ENCODE measurements around the gene IGF2.

The IGF2 gene

GRCh38 chr11:2091786-2092463 is 47.3 kb downstream of the IGF2 start:
- no peak for DNase-seq (ENCODE audit: low spot score)

DNA sequence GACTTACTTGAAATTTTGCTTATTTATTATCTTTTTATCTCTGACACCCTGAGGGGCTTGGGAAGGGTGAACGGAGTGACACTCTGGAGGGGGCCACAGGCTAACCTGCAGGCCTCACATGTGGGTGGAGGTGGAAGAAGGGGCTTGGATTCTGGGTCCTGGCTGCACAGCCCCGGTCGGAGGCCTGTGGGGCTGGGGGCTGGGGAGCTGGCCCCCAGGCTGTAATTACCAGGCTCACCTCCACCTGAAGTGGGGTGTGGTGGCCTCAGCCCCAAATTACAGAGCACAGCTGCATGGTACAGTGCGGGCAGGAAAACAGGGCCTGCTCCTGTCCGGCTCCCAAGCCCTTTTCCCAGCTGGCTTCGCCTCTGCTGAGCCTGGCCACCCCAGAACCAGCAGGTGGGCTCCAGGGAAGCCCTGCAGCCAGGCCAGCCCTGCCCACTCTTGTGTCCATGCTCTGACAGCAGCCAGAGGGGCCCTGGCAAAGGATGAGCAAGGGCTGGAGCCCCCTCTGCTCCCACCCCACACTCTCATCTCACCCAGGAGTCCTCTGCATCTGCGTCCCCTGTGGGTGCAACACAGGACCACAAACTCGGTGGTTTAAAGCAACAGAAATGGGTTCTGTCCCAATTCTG is 48.0 kb downstream of the IGF2 start:
- DNase-seq (ENCODE audit: low spot score), result no peak

- no peak for DNase-seq (ENCODE audit: low spot score)
Measured at GRCh38 chr11:2090172-2091111, 48.7 kb downstream of the IGF2 start.

- DNase-seq (ENCODE audit: low spot score), result peak; percentile 40
Measured at GRCh38 chr11:2089536-2090165, 49.5 kb downstream of the IGF2 start.

GRCh38 chr11:2088746-2089535 is 50.2 kb downstream of the IGF2 start:
- no peak for DNase-seq (ENCODE audit: low spot score)

DNA sequence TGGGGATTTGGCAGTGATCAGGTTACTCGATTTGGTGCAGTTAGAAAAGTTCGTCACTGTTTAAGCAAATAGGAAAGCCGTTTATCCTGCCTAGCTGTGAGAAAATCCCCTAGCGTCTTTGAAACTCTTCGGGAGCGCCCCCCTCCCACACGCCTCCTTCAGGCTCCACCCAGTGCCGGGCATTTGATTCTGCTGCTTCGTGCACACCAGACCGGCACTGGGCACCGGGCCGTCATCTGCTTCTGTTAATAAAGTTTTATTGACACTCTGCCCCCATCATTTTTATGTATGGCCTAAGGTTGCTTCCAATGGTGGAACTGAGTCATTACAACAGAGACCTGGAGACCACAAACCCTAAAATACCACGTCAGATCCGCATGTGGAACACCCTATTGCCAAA is 50.9 kb downstream of the IGF2 start:
- no peak for DNase-seq (ENCODE audit: low spot score)

DNA sequence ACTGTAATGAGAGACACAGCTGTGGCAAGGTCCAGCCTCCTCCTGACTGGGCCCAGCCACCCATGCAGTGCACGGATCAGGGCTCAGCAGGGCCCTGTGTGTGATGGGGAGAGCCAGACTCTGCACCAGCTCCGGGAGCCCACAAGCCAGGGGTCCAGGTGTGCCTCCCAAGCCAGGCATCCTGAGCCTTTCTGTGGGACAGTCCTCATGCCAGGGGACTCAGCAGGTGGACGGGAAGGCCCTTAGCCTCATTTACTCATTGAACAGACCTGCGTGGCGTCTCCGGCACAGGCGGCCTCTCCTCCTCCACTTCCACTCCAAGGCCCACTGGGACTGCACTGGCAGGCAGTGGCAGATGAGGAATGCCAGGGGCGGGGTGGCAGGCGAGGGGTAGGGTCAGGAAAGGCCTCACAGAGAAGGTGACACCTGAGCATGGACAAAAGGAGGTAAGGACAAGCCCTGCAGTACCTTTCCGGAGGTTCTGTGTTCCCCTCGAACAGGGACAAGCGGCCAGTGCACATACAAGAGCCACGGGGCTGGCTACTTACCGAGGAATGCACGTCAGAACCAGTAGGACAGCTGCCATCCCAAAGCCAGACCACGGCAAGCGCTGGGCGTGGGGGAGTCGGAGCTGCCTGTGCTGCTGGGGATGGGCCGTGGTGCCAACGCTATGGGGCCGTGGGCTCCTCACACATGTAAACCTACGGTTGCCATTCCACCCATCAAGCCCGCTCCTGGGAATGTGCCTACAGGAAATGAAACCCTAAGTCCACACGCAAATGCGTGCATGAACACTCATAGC is 52.7 kb downstream of the IGF2 start:
- DNase-seq (ENCODE audit: low spot score), result no peak

- no peak for DNase-seq (ENCODE audit: low spot score)
Measured at GRCh38 chr11:2085251-2086066, 53.7 kb downstream of the IGF2 start.

GRCh38 chr11:2084721-2085120 is 54.5 kb downstream of the IGF2 start:
- no peak for DNase-seq (ENCODE audit: low spot score)
